Activated CD4-positive, alpha-beta T cell treated with anti-CD3 and anti-CD28 coated beads, Interleukin-2, amount 10 ng/mL, durations not matched to agents 24 days and 14 days (primary cell): ENCODE measurements around the gene PTMA. TPM values are rescaled to one million over a fixed set of nuclear protein-coding genes. Genes with fewer than 3 reads are reported as not detected.

Experiments used
- DNase-seq: peaks from one replicate; pipeline ENCODE4 v3.0.0; 2022
- H3K27ac Mint-ChIP-seq: one replicate; pipeline ENCODE4 v1.8.0; 2022; ENCODE audit warnings: mild to moderate bottlenecking, mixed read lengths
- H3K27me3 Mint-ChIP-seq: one replicate; pipeline ENCODE4 v1.8.0; 2022; ENCODE audit warnings: mixed read lengths
- H3K36me3 Mint-ChIP-seq: one replicate; pipeline ENCODE4 v1.8.0; 2022; ENCODE audit warnings: low read depth, mild to moderate bottlenecking, mixed read lengths
- H3K4me1 Mint-ChIP-seq: one replicate; pipeline ENCODE4 v1.8.0; 2021; ENCODE audit warnings: mixed read lengths
- H3K4me3 Mint-ChIP-seq: one replicate; pipeline ENCODE4 v1.8.0; 2022; ENCODE audit warnings: mild to moderate bottlenecking, moderate library complexity, mixed read lengths
- H3K9me3 Mint-ChIP-seq: one replicate; pipeline ENCODE4 v1.8.0; 2021; ENCODE audit warnings: mixed read lengths
- intact Hi-C: fragments of 100-400 bp; cut with micrococcal nuclease; formaldehyde crosslinking; loops from one replicate; pipeline ENCODE4 v1.15.1; 2023
- total RNA-seq: library from RNA; stranded (reverse); gene quantifications from 2 replicates; pipeline ENCODE4 v1.2.3, GENCODE V29; 2022

The PTMA gene
- total RNA-seq, 1 donor from 2014 or later: 2,379 TPM

DNA sequence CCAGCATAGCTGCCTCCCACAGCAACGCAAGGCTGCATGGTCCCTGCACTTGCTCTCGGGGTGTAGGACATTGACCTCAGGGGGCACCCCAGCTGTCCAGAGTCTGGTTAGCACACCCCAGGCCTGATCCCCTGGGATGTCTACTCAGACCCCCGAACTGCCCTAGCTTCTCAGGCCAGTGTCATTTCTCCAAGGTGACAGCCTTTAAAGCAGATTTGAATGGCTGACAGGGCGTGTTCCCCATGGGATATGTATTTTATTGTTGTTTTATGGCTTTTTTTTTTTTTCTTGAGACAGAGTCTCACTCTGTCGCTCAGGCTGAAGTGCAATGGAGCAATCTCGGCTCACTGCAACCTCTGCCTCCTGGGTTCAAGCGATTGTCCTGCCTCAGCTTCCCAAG is 40.8 kb upstream of the PTMA start:
- intact Hi-C loops: no loop called here
- no peaks in the 10 kb centered on the region for H3K27me3 Mint-ChIP-seq
- H3K36me3 Mint-ChIP-seq: no peaks in the 10 kb centered on the region
- no peak for DNase-seq
- no peak overlapping the region for H3K27ac Mint-ChIP-seq
- no peak overlapping the region for H3K4me3 Mint-ChIP-seq
- H3K4me1 Mint-ChIP-seq: peaks cover 18% of the 10 kb centered on the region
- H3K9me3 Mint-ChIP-seq: no peaks in the 10 kb centered on the region

DNA sequence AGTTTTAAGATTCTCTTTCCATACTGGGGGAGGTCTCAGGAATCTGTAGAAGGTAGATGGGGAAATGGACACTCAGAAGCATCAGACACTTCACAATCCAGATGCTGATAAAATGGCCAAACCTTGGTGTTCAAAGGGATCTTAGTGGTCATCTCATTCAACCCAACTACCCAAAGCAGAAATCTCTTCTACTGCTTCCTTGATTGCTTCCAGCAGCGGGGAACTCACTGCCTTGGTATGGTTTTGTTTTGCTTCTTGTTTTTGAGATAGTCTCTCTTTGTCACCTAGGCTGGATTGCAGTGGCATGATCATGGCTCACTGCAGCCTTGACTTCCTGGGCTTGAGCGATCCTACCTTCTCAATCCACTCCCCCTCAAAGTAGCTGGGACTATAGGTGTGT is 39.3 kb upstream of the PTMA start:
- no peaks in the 10 kb centered on the region for H3K36me3 Mint-ChIP-seq
- H3K27me3 Mint-ChIP-seq: no peaks in the 10 kb centered on the region
- DNase-seq: no peak
- no peaks in the 10 kb centered on the region for H3K9me3 Mint-ChIP-seq
- intact Hi-C loops: no loop called here
- H3K27ac Mint-ChIP-seq: no peak overlapping the region
- H3K4me1 Mint-ChIP-seq: peaks cover 12% of the 10 kb centered on the region
- no peak overlapping the region for H3K4me3 Mint-ChIP-seq

GRCh38 chr2:231671270-231672050 is 36.9 kb upstream of the PTMA start:
- intact Hi-C loops: loop anchor here (1.0 kb wide), 1 partner anchor 9 kb away; no protein-coding TSS in a partner anchor
- peaks cover 17% of the 10 kb centered on the region for H3K4me1 Mint-ChIP-seq

DNA sequence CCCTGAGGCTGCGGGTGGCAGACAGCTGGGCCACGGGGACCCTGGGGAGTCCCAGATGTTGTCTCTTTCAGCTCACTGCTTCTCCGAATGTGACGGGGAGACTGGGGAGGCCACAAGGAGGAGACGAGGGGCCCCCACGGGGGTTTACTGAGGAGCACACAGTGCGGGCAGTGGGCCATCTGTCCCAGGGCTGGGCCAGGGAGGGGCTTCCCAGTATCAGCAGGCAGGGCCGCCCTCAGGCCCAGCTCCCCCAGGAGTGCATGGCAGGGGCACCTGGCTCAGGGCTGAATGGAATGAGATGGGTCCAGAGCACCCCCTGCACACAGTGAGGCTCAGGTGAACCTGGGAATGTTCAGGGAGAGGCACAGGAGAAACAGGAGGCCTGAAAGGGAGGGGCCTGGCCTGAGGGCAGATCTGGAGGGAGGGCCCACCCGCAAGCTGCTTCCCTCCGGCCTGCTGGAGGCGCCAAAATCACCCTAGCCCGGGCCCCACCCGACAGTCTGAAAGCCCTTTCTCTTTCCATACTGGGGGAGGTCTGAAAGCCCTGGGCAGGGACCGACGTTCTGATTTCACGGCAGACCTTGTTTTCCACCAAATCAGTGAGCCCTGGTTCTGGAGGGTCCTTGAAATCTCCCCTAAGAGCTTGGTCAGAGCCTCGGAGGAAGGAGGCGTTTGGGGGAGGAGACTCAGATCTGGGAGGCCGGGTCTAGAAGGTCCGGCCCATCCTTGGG is 35.5 kb upstream of the PTMA start:
- no peak overlapping the region for H3K4me3 Mint-ChIP-seq
- H3K4me1 Mint-ChIP-seq: peaks cover 18% of the 10 kb centered on the region
- no peak for DNase-seq
- intact Hi-C loops: no loop called here
- H3K27ac Mint-ChIP-seq: no peak overlapping the region
- H3K27me3 Mint-ChIP-seq: no peaks in the 10 kb centered on the region
- H3K9me3 Mint-ChIP-seq: no peaks in the 10 kb centered on the region
- H3K36me3 Mint-ChIP-seq: no peaks in the 10 kb centered on the region

More at GRCh38 chr2:231671270-231672050, 36.9 kb upstream of the PTMA start:
- Mint-ChIP-seq H3K9me3 (no peaks in the 10 kb centered on the region), H3K27ac (no peak overlapping the region), H3K36me3 (no peaks in the 10 kb centered on the region), H3K4me3 (no peak overlapping the region), H3K27me3 (no peaks in the 10 kb centered on the region)
- no peak for DNase-seq

GRCh38 chr2:231673348-231673770 is 35.0 kb upstream of the PTMA start:
- intact Hi-C loops: no loop called here
- Mint-ChIP-seq H3K4me3 (no peak overlapping the region), H3K27ac (peak overlapping the region; percentile 78)

DNA sequence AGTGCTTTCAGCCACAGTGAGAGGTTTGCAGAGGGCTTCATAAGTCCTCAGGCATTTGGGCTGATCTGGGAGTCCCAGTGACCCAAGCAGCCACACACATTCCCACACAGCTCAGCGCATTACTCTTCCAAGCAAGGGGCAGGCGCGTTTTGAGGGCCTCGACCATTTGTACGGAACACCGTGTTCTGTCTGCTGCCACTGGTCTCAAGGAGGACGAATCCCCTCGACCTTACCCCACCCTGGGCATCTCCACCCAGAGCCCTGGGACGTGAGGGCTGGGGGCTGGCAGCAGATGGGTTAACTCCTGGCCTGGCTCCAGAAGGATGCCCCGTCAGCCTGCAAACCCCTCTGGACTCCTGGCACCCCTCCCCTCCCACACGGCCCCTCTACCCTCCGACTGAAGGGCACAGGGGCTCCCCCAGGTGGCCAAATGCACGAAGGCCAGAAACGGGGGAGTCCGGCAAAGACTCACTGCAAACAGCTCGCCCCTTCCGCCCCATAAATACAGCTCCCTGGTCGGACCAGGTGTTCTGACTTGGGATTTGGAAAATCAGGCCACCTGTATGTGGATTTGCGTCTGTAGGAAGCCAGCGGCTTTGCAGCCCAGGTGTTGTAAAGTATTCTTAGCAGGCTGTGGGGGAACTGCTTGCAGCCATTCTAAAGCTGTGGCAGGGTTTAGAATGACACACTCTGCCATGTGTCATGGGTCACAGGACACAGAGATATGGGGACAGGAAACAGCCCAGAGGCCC is 33.6 kb upstream of the PTMA start:
- H3K9me3 Mint-ChIP-seq: no peaks in the 10 kb centered on the region
- H3K4me3 Mint-ChIP-seq: peak overlapping the region; percentile 34
- peaks cover 19% of the 10 kb centered on the region for H3K4me1 Mint-ChIP-seq
- peaks cover 2% of the 10 kb centered on the region for H3K27me3 Mint-ChIP-seq
- peak; percentile 91 for DNase-seq
- peak overlapping the region; percentile 75 for H3K27ac Mint-ChIP-seq
- H3K36me3 Mint-ChIP-seq: no peaks in the 10 kb centered on the region
- intact Hi-C loops: loop anchor here (1.0 kb wide), 3 partner anchors 12 to 62 kb away; no protein-coding TSS in a partner anchor

More at GRCh38 chr2:231673348-231673770, 35.0 kb upstream of the PTMA start:
- Mint-ChIP-seq H3K27me3 (no peaks in the 10 kb centered on the region), H3K9me3 (no peaks in the 10 kb centered on the region), H3K36me3 (no peaks in the 10 kb centered on the region), H3K4me1 (peaks cover 19% of the 10 kb centered on the region)
- DNase-seq: no peak

DNA sequence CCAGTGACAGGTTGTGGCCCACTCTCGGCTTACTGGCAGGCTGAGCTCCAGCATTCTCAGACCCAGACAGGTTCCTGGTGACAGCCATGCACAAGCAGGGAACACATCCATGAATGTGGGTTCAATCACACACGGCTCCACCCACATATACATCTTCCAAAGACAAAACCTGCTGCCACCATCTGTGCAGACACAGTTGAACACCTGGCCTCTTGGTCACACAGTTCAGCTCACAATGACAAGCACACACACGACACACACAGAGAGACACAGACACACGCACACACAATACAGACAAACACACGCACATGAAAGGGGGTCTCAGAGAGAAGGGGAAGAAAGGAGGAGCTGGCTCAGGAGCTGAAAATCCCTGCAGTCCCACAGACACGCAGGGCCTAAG is 32.1 kb upstream of the PTMA start:
- Mint-ChIP-seq H3K9me3 (no peaks in the 10 kb centered on the region), H3K36me3 (no peaks in the 10 kb centered on the region), H3K4me3 (no peak overlapping the region), H3K4me1 (peaks cover 17% of the 10 kb centered on the region), H3K27ac (peak overlapping the region; percentile 27), H3K27me3 (peaks cover 5% of the 10 kb centered on the region)
- intact Hi-C loops: no loop called here
- no peak for DNase-seq

DNA sequence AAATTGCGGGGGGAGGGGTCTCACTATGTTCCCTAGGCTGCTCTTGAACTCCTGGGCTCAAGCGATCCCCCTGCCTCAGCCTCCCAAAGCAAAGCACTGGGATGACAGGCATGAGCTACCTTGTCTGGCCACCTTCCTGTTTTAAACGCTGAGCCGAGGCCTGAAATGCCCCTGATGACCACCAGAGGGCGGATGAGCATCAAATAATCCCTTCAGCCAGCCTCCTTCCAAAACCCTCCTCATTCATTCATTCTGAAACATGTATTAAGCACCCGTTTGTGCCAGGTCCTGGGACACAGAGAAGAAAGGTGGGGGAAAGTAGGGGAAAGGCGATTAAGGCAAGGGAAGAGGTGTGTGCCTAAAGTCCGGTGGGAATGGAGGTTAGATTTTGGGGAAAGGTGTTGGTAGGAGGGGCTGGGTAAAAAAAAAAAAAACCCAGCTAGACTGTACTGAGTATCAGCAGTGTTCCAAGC is 30.7 kb upstream of the PTMA start:
- DNase-seq: peak; percentile 95
- Mint-ChIP-seq H3K27ac (peak overlapping the region; percentile 13), H3K4me3 (no peak overlapping the region), H3K4me1 (peaks cover 13% of the 10 kb centered on the region), H3K36me3 (no peaks in the 10 kb centered on the region), H3K9me3 (no peaks in the 10 kb centered on the region), H3K27me3 (peaks cover 16% of the 10 kb centered on the region)
- intact Hi-C loops: loop anchor here (1.0 kb wide), 2 partner anchors 38 to 109 kb away; partner anchors contain the start of gene COPS7B

DNA sequence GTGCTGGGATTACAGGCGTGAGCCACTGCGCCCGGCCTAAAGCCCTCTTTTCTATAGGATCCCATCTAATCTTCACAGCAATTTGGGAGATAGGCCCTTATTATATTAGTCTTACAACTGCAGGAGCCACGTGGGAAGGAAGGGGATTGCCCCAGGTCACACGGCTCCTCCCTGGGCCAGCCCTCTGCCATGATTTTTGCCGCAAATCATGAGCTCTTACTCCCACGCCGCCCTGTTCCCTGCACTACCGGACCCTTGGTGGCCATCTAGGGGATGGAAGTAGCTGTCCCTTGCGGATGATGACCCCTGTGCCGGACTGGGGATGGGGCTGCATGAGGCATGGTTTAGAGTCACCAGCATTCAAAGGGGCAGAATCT is 28.4 kb upstream of the PTMA start:
- Mint-ChIP-seq H3K27ac (no peak overlapping the region), H3K36me3 (no peaks in the 10 kb centered on the region), H3K4me3 (peak overlapping the region; percentile 30), H3K27me3 (peaks cover 20% of the 10 kb centered on the region), H3K4me1 (peaks cover 9% of the 10 kb centered on the region), H3K9me3 (no peaks in the 10 kb centered on the region)
- no peak for DNase-seq
- intact Hi-C loops: no loop called here

DNA sequence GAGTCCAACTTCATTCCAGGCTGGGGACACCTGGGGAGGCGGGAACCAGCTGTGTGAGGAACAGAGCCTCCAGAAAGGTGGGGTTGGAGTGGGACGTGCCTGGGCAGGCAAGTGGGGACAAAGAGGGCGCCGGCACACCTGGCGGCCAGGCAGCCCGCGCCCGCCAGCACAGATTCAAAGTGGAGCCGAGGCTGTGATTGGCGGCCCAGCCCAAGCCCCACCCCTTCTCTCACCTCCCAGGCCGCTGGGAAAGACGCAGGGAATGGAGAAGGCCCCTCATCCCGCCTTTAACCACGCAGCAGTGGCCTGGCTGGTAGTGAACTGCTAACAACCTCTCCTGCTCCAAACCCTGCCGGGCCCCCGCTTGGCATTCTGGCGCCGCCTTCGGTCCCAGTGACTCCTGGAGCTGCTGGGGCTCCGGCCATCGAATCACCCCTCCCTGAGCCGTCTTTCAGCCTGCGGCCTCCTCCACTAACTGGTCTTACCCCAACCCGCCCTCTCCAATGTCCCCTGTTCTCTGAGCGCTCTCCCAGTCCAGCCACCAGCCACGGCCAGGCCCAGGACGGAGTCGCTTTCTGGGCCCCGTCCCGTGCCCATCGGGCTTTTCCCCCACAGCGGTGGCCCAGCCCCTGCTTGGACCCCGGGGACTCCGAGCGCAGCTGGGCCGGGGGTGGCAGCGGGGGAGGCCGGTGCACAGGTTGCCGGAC is 27.9 kb upstream of the PTMA start:
- H3K36me3 Mint-ChIP-seq: no peaks in the 10 kb centered on the region
- peak overlapping the region; percentile 30 for H3K4me3 Mint-ChIP-seq
- intact Hi-C loops: no loop called here
- H3K27me3 Mint-ChIP-seq: peaks cover 20% of the 10 kb centered on the region
- peaks cover 4% of the 10 kb centered on the region for H3K4me1 Mint-ChIP-seq
- no peak for DNase-seq
- H3K9me3 Mint-ChIP-seq: no peaks in the 10 kb centered on the region
- no peak overlapping the region for H3K27ac Mint-ChIP-seq

DNA sequence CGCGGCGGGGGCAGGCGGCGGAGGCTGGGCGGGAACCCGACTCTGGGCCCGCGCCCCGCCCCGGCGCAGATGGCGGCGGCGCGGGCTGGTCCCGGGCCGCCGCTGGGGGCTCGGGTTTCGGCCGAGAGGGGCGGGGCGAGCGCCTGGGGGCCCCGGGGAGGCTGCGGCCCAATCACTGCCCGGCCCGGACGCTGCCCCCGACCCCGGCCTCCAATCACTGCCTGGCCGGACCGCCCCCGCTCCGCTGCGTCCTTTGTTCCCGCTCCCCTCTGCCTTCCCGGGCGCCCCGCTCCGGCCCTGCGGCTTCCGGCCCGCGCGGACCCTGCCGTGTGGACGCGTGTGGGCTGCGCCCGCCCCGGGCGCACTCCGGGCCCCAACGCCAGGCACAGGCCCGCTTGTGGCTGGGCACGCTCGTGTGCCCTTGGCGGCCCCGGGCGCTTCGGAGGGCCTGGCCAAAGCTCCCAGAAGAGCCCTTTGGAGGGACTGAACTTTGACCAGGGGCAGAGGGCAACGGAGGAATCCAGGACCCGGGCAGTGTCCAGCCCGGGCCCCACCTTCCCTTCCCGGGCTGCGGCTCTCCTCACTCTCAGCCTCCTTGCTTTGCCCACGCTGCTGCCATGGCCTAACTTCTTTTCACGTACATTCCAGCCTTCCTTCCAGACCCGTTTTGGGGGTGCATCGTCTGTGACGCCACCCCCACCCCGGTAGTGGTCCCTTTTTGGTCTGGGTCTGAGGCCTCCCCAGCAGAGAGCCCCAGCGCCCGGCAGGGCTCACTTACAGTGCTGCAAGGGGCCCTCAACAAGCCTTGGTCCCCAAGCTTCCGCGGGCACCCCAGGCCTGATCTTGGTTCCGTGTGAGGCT is 27.1 kb upstream of the PTMA start:
- H3K4me3 Mint-ChIP-seq: peak overlapping the region; percentile 73
- peaks cover 4% of the 10 kb centered on the region for H3K4me1 Mint-ChIP-seq
- H3K9me3 Mint-ChIP-seq: no peaks in the 10 kb centered on the region
- peak overlapping the region; percentile 51 for H3K27ac Mint-ChIP-seq
- H3K36me3 Mint-ChIP-seq: no peaks in the 10 kb centered on the region
- peaks cover 20% of the 10 kb centered on the region for H3K27me3 Mint-ChIP-seq
- peak; percentile 66 for DNase-seq
- intact Hi-C loops: no loop called here

GRCh38 chr2:231682603-231683291 is 25.6 kb upstream of the PTMA start:
- H3K9me3 Mint-ChIP-seq: no peaks in the 10 kb centered on the region
- H3K36me3 Mint-ChIP-seq: no peaks in the 10 kb centered on the region
- no peak overlapping the region for H3K27ac Mint-ChIP-seq

More at GRCh38 chr2:231682603-231683291, 25.6 kb upstream of the PTMA start:
- no peak overlapping the region for H3K4me3 Mint-ChIP-seq
- no peak for DNase-seq
- peaks cover 6% of the 10 kb centered on the region for H3K4me1 Mint-ChIP-seq
- intact Hi-C loops: no loop called here
- peaks cover 20% of the 10 kb centered on the region for H3K27me3 Mint-ChIP-seq
